PFSK-1 (cell line): ENCODE measurements around the gene SLC9A3.

Experiments
- FOXP2 ChIP-seq: optimal IDR thresholded peaks from 2 replicates; pipeline ENCODE3; 2011; ENCODE audit warnings: borderline replicate concordance, control low read depth, inconsistent platforms; ENCODE audit not compliant: insufficient read depth; ENCODE audit errors: extremely low read length, extremely low read depth
- POLR2AphosphoS5 ChIP-seq: IDR thresholded peaks from 2 replicates; pipeline ENCODE4 v1.6.1; 2012; ENCODE audit warnings: low read depth, mild to moderate bottlenecking, control low read depth, low read length, moderate library complexity
- SIN3A ChIP-seq: IDR thresholded peaks from 2 replicates; pipeline ENCODE4 v1.6.1; 2012; ENCODE audit warnings: mild to moderate bottlenecking, low read length, moderate library complexity, borderline replicate concordance; ENCODE audit not compliant: insufficient read depth
- TAF1 ChIP-seq: IDR thresholded peaks from 2 replicates; pipeline ENCODE4 v1.6.1; 2012; ENCODE audit warnings: low read length, control low read depth, borderline replicate concordance; ENCODE audit not compliant: insufficient read depth
- TF ChIP-seq, protein P1 (sequence below), 2 experiments: IDR thresholded peaks; 2 replicates each; pipeline versions ENCODE4 v1.6.1 to v1.8.0; 2011 to 2012; ENCODE audit warnings: low read depth in 2 of 2, low read length in 2 of 2, control low read depth in 1 of 2, inconsistent platforms in 1 of 2, mild to moderate bottlenecking in 1 of 2, moderate library complexity in 1 of 2; ENCODE audit not compliant: insufficient read depth in 1 of 2

DNA sequence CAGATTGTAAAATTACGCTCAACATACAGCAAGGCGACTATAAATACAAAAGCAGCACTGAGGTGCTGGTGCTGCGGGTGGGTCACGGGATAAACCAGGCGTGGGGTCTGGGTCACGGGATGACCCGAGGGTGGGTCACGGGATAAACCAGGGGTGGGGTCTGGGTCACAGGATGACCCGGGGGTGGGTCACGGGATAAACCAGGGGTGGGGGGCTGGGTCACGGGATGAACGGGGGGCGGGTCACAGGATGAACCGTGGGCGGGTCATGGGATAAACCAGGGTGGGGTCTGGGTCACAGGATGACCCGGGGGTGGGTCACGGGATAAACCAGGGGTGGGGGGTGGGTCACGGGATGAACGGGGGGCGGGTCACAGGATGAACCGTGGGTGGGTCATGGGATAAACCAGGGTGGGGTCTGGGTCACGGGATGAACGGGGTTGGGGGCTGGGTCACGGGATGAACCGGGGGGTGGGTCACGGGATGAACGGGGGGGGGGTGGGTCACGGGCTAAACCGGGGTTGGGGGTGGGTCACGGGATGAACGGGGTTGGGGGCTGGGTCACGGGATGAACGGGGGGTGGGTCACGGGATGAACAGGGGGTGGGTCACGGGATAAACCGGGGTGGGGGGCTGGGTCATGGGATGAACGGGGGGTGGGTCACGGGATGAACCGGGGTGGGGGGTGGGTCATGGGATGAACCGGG, 30.2 kb upstream of the SLC9A3 start:
- TF ChIP-seq, protein P1, sequence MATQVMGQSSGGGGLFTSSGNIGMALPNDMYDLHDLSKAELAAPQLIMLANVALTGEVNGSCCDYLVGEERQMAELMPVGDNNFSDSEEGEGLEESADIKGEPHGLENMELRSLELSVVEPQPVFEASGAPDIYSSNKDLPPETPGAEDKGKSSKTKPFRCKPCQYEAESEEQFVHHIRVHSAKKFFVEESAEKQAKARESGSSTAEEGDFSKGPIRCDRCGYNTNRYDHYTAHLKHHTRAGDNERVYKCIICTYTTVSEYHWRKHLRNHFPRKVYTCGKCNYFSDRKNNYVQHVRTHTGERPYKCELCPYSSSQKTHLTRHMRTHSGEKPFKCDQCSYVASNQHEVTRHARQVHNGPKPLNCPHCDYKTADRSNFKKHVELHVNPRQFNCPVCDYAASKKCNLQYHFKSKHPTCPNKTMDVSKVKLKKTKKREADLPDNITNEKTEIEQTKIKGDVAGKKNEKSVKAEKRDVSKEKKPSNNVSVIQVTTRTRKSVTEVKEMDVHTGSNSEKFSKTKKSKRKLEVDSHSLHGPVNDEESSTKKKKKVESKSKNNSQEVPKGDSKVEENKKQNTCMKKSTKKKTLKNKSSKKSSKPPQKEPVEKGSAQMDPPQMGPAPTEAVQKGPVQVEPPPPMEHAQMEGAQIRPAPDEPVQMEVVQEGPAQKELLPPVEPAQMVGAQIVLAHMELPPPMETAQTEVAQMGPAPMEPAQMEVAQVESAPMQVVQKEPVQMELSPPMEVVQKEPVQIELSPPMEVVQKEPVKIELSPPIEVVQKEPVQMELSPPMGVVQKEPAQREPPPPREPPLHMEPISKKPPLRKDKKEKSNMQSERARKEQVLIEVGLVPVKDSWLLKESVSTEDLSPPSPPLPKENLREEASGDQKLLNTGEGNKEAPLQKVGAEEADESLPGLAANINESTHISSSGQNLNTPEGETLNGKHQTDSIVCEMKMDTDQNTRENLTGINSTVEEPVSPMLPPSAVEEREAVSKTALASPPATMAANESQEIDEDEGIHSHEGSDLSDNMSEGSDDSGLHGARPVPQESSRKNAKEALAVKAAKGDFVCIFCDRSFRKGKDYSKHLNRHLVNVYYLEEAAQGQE (IDR thresholded peaks at IDR 0.05; ENCODE audit: insufficient read depth in 1 of 2, low read depth in 2 of 2, low read length in 2 of 2) = no peak
- TF ChIP-seq POLR2AphosphoS5 (no peak), TAF1 (no peak), SIN3A (no peak), FOXP2 (no peak)
